Femur (tissue), 1 donor: Measurements from ENCODE around the gene GID4.
"Not testable (repeated sequence)": the region's sequence is repeated elsewhere in the genome, so short reads cannot be mapped to it uniquely, and the experiment has no call there.

ENCODE experiments used
- DNase-seq: peaks from one replicate; pipeline ENCODE4 v3.0.0-alpha.2; 2017

The GID4 gene

DNA sequence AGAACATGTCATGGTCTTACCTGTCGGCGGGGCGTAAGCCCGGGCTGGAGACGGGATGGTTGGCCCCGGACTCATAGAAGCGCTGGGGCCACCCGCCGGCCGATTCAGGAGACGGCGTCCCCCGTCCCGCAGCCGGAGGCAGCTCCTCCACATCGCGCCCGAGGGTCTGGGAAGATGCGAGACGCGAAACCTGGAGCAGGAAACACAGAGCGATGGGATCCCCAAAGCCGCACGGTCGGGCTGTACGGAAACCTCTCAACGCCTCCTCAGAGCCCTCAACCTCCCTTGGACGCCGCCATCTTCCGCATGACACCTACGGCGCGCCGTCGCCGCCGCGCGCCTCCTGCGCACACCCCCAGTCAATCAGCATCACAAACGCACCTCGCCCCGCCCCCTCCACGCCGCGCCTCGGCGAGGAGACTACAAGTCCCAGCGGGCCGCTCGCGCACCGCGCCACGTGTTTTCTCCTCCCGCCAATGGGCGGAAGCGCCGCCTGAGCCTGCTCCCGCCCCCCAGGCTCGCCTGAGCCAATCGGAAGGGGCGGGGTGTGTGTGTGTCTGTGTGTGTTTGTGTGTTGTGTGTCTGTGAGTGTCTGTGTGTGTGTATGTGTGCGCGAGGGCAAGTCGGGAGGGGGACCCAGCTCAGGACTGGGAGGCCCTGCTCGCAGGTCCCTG is at the start of gene GID4, which contains the start of gene ATPAF2:
Gene GID4 (plus strand): TSS at position 548 of the 674 bp plus-strand sequence. CDS start 57 bp downstream, at position 605.
Gene ATPAF2 (minus strand): TSS at position 308 of the 674 bp plus-strand sequence. CDS start 155 bp downstream, at position 153.
- peak; percentile 100 for DNase-seq

DNA sequence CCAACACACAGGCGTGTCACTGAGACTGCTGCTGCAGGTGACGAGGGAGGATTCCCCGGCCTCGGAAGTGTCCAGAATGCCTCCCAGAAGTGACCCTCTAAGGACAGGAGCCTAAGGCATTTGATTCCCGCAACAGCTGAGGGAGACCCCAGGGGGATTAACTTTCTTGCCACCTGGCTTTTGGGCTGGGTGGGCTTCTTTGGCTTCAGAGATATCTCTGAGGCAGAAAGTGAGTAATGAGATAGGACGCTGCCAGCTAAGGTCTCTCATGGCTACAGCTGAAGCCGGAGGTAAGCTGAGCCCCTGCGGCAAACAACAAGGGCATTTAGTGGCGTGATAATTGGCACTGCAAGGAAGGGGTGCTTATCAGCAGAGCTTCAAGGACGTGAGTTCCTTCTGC is 49.6 kb upstream of the GID4 start:
- DNase-seq: no peak

DNA sequence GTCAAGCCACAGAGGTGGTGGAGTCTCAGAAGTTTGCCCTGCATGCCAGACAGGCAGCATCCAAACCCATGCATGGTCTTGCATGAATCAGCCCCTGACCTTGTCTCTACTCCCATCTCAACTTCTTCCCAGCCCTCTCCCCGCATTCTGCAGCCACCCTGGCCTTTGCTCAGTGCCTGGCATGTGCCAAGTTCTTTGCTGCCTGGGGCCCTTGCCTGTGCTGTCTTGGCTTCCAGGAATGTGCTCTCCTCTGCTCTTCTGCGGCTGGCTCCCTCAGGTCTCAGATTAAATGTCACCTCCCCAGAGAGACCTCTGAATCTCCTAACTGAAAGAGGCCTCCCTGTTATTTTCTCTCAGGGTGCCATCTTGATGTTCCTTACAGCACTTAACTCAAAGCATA is 48.9 kb upstream of the GID4 start:
- no peak for DNase-seq

DNA sequence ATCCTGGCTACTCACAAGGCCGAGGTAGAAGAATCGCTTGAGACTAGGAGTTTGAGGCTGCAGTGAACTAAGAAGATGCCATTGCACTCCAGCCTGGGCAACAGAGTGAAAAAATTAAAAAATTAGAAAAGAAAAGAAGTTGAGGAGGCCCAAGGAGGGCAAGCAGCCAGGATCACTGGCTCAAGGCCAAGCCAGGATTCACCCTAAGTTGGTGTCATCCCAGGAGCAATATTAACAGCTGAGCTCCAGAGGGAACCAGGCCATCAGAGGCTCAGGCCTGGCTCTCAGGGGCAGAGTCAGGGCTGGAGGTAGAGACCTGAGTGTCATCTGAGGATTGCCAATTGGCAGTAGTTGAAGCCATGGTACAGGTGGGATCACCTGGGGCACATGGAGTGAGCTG is 45.8 kb upstream of the GID4 start:
- no peak for DNase-seq

DNA sequence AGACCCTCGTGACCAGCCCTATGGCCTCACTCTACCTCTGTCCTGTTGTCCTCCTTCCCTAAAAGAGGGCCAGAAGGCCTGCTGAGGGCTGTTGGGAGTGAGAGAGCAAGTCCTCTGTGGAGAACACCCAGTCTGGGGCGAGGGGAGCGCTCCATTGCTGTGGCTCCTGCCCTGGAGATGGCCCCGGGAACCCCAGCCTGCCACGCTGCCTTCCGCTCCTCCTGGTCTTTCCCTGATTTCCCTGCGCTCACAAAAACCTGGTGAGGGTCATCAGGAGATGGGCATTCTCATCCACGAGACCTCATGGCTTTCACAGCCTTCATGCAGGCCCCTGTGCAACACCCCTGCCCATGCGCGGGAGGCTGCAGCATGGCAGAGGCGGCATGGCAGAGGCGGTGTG is 45.4 kb upstream of the GID4 start:
- no peak for DNase-seq

DNA sequence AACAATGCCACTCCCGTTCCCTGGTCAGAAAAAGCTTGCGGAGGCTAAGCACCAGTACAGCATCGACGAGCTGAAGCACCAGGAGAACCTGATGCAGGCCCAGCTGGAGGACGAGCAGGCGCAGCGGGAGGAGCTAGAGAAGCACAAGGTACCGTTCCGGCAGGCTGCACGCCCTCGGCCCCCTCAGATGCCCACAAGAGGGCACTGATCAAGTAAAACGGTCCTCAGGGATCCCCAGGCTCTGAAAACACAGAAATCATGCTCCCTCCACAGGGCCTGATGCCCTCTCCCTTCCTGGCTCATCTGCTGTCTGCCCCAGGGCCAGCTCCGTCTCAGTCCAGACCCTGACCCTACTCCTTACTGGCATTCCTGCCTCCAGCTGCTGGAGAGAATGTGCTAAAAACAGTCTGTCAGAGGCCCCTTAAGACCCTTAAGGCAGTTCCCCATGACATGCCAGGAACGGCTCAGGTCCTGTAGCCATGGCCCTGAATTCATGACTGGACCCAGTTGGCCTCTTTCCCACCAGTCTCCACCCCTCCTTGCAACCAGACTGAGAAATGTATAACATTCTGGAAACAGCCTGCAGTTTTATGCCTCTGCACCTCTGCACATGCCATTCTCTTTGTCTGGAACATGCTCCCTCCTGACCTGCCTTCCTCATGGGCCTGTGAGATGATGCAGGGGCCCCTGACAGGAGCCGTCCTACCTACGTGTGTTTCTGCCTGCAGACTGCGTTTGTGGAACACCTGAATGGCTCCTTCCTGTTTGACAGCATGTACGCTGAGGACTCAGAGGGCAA is 44.7 kb upstream of the GID4 start:
- DNase-seq: no peak

DNA sequence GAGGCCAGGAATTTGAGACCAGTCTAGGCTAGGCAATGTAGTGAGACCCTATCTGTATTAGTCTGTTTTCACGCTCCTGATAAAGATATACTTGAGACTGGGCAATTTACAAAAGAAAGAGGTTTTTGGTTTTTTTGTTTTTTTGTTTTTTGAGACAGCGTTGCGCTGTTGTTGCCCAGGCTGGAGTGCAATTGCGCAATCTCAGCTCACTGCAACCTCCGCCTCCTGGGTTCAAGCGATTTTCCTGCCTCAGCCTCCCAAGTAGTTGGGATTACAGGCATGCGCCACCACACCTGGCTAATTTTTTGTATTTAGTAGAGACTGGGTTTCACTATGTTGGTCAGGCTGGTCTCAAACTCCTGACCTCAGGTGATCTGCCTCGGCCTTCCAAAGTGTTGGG is 43.3 kb upstream of the GID4 start:
- not testable (repeated sequence) for DNase-seq

DNA sequence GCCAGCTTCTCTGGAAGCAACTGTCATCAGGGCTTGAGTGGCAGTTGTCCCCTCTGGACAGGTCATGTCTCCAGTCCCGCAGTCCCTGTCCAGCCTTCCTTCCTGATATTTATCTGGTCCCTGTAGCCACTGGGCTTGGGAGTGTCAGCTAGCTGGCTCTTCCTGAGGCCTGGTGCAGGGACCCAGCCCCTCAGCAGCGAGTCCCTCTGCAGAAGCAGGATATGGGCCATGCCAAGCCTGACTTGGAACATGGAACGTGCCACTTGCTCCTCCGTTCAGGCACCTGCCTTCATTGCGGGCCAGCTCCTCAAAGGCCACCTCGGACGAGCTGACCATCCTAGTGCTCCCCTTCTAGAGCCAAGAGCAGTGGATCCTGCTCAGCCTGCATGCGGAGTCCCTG is 40.3 kb upstream of the GID4 start:
- DNase-seq: no peak

DNA sequence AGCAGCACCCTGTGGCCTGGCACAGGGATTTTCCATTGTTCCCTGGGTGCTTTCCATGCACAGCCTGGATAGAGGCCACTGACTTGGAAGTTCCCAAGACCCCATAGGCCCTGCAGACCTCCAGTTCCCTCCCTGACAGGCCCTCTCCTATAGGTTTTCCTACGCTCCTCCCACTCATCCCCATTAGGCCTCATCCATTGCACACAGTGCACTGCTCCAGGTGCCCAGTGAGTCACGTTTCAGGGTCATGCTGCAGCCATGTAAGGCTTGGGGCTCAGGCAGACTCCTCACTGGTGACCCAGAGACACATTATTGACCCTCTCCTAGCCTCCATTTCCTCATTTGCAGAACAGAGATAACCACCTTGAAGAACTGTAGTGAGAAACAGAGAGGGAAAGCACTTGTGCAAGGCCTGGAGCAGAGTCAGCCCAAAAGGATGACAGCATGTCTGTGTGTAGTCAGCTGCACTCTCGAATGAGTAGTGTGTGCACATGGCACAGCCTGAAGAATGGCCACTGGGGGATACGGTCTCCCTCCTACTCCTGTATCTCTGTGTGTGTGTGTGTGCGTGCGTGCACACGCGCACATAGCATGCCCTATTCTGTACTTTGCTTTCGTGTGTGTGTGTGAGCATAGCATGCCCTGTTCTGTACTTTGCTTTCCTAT is 39.7 kb upstream of the GID4 start:
- DNase-seq: no peak

DNA sequence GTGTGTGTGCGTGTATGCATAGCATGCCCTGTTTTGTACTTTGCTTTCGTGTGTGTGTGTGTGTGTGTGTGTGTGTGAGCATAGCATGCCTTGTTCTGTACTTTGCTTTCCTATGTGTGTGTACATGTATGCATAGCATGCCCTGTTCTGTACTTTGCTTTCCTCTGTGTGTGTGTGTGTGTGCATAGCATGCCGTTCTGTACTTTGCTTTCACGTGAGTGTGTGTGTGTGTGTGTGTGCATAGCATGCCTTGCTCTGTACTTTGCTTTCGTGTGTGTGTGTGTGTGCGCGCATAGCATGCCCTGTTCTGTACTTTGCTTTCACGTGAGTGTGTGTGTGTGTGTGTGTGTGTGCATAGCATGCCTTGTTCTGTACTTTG is 39.2 kb upstream of the GID4 start:
- no peak for DNase-seq

DNA sequence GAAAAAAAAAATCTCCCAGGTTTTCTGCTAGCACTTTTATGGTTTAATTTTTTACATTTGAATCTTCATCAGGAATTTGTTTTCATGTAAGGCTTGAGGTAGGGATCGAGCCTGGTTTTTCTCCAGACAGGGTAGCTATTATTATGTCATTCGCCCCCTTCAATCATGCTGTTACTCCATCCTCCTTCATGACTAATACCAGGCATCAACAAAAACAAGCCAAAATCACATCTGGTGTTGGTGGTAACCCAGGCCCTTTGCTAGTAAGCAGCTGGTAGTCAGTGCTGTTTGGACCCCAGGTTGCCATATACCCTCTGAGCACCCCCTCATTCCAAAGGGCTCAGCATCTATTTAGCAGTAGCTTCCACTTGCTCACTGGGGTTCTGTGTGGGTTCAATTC is 37.0 kb upstream of the GID4 start:
- DNase-seq: no peak

DNA sequence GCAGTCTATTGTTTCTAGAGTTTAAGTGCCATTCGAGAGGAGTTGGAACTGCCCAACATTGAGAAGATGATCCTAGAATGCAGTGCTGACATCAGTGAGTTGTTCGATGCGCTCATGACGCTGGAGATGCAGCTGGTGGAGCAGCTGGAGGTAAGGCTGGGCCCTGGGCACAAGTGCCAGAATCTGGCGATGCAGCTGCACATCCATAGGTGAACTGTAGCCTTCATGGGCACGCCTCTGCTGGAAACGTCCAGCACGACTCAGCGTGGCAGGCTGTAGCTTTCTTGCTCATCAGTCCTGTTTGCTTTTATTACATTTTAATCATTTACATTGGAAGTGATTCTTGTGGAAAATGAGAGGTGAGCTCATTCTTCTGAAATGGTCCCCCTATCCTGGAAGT is 34.9 kb upstream of the GID4 start:
- peak; percentile 41 for DNase-seq

DNA sequence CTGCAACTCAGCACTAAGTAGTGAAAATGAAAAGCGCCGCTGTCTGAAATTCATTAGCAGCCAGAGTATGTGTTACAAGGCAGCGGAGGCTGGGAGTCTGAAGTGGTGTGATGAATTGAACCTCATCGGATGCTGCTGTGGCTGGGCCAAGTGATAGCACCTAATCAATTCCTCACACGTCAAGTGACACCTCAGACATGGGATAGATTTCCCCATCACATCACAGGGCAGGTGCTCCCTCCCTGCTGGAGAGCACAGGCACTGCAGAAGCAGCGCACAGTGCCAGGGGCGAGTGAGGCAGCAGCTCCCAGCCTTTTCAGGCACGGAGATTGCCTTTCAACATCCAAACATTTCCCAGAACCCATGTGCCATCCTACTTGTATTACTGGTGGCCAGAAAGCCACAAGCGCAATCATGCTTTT is 34.3 kb upstream of the GID4 start:
- no peak for DNase-seq

DNA sequence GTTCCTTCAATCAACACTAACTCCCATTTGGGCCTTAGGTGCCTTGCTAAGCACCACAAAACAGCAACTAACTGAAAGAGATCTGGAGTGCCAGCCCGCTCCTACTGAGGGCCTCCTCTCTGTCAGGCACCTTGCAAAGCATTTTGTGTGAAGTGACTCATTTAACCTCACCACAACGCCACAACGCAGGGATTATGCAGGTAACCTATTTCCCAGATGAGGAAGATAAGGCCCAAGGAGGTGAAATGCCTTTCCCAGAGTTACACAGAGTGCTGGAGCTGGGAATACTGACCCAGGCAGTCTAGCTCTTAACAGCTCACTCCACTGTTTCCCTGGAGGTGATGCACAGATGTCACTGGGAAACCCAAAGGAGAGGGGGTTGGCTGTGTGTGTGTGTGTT is 33.7 kb upstream of the GID4 start:
- DNase-seq: no peak

DNA sequence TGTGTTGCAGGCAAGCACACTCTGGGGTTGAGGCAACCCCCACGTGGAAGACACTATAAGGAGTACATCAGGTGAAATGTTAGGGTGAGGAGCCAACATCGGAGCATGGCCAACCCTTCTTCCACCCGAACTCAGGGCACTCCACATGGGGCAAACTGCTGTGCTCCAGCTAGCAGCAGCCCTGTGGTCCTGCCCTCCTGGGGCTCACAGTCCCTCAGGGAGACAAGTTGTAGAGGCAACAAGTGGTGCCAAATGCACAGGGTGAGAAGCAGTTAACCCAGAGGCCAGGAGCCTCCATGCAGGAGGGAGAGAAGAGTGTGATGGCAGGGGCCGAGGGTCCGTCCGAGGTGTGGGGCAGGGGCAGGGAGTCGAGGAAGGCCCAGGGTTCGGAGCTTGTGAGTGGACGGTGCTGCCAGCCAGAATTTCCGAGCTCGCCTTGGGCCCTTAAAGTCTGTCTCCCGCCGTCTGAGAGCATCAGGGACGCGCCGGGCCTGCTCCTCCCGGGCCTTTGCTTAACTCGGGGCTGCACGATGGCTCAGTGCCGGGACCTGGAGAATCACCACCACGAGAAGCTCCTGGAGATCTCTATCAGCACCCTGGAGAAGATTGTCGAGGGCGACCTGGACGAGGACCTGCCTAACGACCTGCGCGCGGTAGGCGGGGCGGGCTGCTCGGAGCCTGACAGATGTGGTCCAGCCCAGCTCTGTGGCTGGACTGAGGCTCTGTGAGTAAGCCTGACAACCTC is 32.5 kb upstream of the GID4 start:
- no peak for DNase-seq

DNA sequence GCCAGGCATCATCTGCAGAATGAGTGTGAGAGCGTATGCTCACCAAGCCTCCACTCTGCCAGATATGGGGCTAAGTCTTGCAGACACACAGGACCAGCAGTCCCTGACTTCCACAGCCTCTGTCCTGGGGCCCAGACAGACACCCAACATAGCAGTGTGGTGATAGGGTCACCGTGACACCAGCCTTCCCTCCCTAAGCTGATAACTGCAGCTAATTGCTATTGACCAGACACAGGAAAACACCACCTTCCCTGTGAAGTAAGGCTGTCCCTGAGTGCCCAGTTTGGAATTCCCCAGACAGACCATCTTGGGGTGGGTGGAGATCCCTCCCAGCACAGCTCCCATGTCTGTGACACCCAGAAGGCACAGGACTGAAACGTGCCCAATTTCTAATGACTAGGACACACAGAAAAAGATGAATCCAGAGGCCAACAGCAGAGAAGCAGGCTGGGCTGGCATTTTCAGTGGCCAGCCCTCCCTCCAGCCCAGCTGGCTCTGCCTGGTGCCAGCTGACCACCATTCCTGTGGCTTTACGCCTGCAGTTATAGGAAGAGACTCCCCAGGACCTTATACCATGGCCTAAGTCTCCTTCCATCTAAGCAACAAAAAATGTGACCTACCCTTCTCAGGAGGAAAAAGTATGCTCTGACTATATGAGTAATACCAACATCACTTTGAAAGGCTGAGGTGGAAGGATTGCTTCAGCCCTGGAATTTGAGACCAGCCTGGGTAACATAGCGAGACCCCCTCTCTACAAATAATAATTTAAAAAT is 30.5 kb upstream of the GID4 start:
- no peak for DNase-seq

DNA sequence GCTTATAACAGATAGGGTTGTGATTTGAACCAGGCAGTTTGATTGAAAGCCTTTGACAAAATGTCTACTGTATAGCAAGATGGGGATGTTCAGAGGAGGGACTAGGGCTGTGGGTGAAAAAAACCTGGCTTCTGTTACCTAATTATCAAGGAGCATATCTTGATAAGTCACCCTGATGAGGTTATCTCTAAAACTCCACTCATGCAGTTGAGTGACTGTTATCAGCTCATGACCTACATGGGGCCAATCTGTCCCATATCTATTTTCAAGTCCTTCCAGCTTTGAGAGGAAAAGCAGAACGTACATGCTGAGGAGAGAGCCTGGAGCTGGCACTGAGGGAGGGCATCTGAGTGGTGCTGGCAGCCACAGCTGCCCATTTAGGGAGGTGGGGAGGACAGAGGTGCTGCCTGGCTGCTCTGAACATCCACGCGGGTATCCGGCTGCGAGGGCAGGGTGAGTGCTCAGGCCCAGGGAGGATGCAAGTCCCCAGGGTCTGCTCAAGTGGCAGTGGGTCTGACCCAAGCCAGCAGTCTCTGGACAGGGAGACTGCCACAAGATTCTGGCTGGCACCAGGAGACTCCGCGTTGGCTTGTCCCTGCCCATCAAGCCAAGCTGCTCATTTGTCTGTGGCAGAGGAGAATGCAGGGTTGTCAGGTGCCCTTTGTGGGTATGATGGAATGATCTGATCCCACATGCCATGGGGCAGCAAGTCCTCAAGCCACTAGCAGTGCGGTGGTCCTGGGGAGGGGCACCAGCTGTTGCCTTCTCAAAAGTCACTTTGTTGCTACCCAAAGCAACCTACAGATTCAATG is 29.4 kb upstream of the GID4 start:
- DNase-seq: no peak

DNA sequence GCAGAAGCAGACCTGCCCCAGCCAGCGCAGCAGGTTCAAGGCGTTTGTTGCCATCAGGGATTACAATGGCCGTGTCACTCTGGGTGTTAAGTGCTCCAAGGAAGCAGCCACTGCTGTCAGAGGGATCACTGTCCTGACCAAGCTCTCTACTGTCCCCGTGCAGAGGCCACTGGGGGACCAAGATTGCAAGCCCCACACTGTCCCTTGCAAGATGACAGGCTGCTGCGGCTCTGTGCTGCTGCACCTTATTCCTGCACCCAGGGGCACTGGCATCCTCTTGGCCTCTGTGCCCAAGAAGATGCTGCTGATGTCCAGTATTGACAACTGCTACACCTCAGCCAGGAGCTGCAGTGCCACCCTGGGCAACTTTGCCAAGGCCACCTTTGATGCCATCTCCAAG is 27.9 kb upstream of the GID4 start:
- DNase-seq: no peak

DNA sequence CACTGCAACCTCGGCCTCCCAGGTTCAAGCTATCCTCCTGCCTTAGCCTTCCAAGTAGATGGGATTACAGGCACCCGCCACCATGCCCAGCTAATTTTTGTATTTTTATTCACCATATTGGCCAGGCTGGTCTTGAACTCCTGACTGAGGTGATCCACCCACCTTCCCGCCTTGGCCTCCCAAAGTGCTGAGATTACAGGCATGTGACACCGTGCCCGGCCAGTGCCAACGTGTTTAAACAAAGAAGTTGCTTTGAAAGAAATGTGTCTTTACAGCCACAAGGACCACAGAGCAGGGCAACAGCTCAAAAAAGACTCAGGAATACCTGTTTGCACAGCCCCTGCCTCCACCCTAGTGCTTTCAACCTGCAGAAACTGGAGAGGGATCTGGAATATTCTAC is 25.2 kb upstream of the GID4 start:
- DNase-seq: no peak

DNA sequence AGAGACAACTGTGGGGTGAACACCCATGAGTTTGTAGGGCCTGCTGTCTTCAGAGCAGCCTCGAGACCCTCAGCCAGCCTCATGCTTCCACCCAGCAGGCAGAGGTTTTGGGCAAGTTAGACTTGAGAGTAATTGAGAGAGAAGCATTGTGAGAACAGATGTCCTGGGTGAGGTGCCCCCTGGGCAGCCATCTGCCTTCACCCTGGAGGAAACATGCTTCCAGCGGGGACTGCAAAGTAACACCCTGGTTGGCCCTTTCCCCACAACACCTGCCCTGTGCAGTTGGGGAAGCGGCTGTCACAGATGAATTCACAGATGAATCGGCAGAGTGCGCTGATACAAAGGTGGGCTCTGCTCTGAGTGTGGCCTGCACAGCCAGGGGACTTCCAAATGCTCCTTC is 23.6 kb upstream of the GID4 start:
- DNase-seq: no peak

DNA sequence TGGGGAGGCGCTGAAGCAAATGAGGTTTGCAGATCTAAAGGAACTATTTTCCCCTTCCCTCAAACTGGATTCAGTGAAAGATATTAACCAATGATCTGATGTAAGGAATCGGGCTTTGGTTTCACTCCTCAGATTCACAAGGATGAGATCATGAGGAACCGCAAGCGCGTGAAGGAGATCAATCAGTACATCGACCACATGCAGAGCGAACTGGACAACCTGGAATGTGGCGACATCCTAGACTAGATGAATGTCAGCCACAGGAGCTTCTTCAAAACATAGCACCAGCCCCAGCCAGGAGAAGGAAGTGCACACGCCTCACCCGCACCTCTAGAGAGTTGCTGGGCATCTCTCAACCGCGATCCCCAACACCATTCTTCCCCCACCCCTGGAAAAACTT is 22.8 kb upstream of the GID4 start:
- no peak for DNase-seq

DNA sequence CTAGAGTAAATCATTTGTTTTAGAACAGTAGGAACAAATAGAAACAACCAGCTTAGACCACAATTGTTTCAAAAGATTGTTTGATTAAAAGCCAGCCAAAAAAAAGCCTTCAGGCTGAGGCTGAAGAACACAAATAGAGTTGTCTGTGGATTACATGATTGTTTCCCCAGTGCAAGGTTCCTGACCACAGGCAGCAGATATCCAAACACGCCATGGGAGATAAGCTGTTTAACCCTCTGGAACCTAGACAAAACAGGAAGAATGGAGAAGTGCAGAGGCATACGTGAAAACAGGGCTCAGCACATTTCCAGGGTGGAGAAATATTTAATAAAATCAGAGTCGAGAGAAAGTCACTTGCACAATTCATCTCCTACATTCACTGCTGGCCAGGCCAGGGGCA is 21.2 kb upstream of the GID4 start:
- DNase-seq: no peak
